Adrenal gland (tissue), 12 donors: ENCODE data around the gene ARID5A. TPM values are rescaled to one million over a fixed set of nuclear protein-coding genes. Genes with fewer than 3 reads are reported as not detected.

Source experiments
- DNase-seq, 7 donors: peaks; one replicate each; pipeline ENCODE4 v3.0.0-alpha.2; 2019 to 2020
- H3K27ac ChIP-seq, 5 donors: fragments of 200-600 bp; sonication (generic) in 4 of 5; 1 replicate in 3 of 5; 2 replicates in 2 of 5; pipeline versions ENCODE4 v1.5.1 to v1.8.0; 2016 to 2020; ENCODE audit warnings: mild to moderate bottlenecking in 1 of 5
- H3K27me3 ChIP-seq: fragments of 200-600 bp; 2 replicates; pipeline ENCODE4 v1.8.0; 2021
- H3K36me3 ChIP-seq, 2 donors: fragments of 200-600 bp; replicated peaks in 1 of 2; 1 replicate in 1 of 2; 2 replicates in 1 of 2; pipeline versions ENCODE4 v1.5.1 to v1.8.0; 2018 to 2022
- H3K4me1 ChIP-seq, 2 donors: fragments of 200-600 bp; replicated peaks in 1 of 2; 1 replicate in 1 of 2; 2 replicates in 1 of 2; pipeline versions ENCODE4 v1.5.1 to v1.8.0; 2018 to 2021
- H3K4me3 ChIP-seq, 4 donors: fragments of 200-600 bp; sonication (generic) in 3 of 4; one replicate each; pipeline ENCODE4 v1.5.1; 2016 to 2018
- H3K9me3 ChIP-seq, 3 donors: fragments of 200-600 bp; sonication (generic) in 1 of 3; replicated peaks in 1 of 3; 1 replicate in 2 of 3; 2 replicates in 1 of 3; pipeline versions ENCODE4 v1.5.1 to v1.8.0; 2016 to 2021
- CTCF ChIP-seq, 6 experiments: fragments of 450-650 bp in 4 of 6; fragments of 200-600 bp in 2 of 6; sonication (generic) in 1 of 6; IDR thresholded peaks; 1 replicate in 5 of 6; 2 replicates in 1 of 6; pipeline versions ENCODE4 v1.5.1 to v1.8.0; 2016 to 2021; ENCODE audit warnings: antibody characterized with exemption in 6 of 6, mild to moderate bottlenecking in 2 of 6, moderate library complexity in 1 of 6
- POLR2A ChIP-seq, 2 donors: fragments of 450-650 bp; IDR thresholded peaks; one replicate each; pipeline ENCODE4 v1.6.1; 2017; ENCODE audit warnings: antibody characterized with exemption in 2 of 2, mild to moderate bottlenecking in 2 of 2, moderate library complexity in 1 of 2
- WGBS, 4 donors: extraction: QIAGEN DNeasy Blood & Tissue Kit in 2 of 4; methylation state at CpG; one replicate each; pipeline versions ENCODE4 v1.1.5 to v1.1.7; 2013 to 2017; 5-methylcytosine and 5-hydroxymethylcytosine counted together
- intact Hi-C, 2 donors: fragments of 100-400 bp; cut with DNase I; formaldehyde crosslinking; loops; one replicate each; pipeline versions ENCODE4 v1.14.1 to v1.15.0; 2022 to 2023
- polyA plus RNA-seq, 3 donors: library from polyadenylated mRNA; stranded (reverse); fragments of 200-250 nt in 2 of 3; fragments of 350-450 nt in 1 of 3; fragmentation: Illumina TruSeq in 1 of 3; extraction: RNeasy Lipid Tissue Mini Kit (QIAGEN cat#74804) in 1 of 3; gene quantifications; one replicate each; pipeline ENCODE4 v1.2.3, GENCODE V29; 2013 to 2014
- total RNA-seq, 9 donors: library from RNA; depleted of rRNA in 4 of 9; stranded (reverse); fragments of >200 nt in 4 of 9; fragments of 120-200 nt in 1 of 9; fragmentation: NEBNext Ultra II Directional in 1 of 9; extraction: Animal tissue kit (Norgen Biotek cat#: 25700) in 1 of 9; gene quantifications; one replicate each; pipeline versions ENCODE4 v1.1.0 to v1.2.4, GENCODE V29; 2013 to 2023
- donor health status: healthy with polysubstance abuse.
- donor health status: Bipolar disorder and iron deficiency.
- donor health status: DM: yes; HTN: yes; CAD: no.
- donor health status: DM: no; HTN: no; CAD: no.
- donor health status: DM: no; HTN: no; CAD: no.
- donor health status: DM: yes; HTN: yes; CAD: no.

ARID5A gene
- total and polyA plus RNA-seq, 12 donors, result 0.94 to 39.6 (median 14.3) TPM

DNA sequence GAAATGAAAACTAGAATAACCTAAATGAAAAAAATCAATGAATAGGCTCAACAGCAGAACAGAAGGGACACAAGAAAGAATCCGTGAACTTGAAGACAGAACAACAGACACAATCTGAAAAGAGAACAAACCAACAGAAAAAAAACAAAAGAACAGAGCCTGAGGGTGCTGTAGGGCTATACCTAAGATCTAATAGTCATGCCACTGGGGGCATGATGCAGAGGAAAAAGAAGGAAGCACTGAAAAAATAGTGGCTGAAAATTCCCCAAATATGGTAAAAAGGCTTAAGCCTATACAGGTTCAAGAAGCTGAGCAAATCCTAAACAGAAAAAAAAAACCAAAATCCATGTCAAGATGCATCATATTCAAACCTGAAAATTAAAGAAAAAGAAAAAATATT, 51.3 kb downstream of the ARID5A start:
- H3K9me3 ChIP-seq, result no peaks in the 10 kb centered on the region
- 92 to 100% (median 97%) methylated on average over 1 of the region's 1 CpG for WGBS, 4 donors
- no peaks in the 10 kb centered on the region for H3K4me1 ChIP-seq
- no peak overlapping the region for H3K4me3 ChIP-seq
- no peak for TF ChIP-seq POLR2A (IDR thresholded peaks at IDR 0.05)
- TF ChIP-seq CTCF (IDR thresholded peaks at IDR 0.05), result no peak
- H3K36me3 ChIP-seq, result peaks cover 0 to 3% of the 10 kb centered on the region in 2 donors
- intact Hi-C loops, result no loop called here
- no peaks in the 10 kb centered on the region for H3K27me3 ChIP-seq
- no peak for DNase-seq
- no peak overlapping the region for H3K27ac ChIP-seq

DNA sequence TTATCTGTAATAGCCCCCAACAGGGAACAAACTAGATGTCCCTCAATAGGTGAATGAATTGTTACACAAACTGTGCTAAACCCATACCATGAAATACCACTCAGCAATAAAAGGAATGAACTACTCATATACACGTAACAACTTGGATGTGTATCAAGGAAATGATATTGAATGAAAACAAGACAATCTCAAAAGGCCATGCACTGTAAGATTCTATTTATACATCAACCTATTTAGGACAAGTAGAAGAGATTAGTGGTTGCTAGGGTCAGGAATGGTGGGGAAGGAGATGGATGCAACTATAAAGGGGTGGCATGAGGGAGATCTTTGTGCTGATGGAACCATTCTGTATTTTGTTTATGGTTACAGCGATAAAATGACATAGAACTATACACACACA, 54.5 kb downstream of the ARID5A start:
- H3K27me3 ChIP-seq, result no peaks in the 10 kb centered on the region
- peaks cover 0 to 35% of the 10 kb centered on the region in 2 donors for H3K36me3 ChIP-seq
- intact Hi-C loops, result no loop called here
- no peak overlapping the region for H3K27ac ChIP-seq
- H3K9me3 ChIP-seq, result no peaks in the 10 kb centered on the region
- TF ChIP-seq POLR2A (IDR thresholded peaks at IDR 0.05), result no peak
- no peak for TF ChIP-seq CTCF (IDR thresholded peaks at IDR 0.05)
- DNase-seq, result no peak
- no peaks in the 10 kb centered on the region for H3K4me1 ChIP-seq
- WGBS, 4 donors, result 81 to 89% (median 83%) methylated on average over 2 of the region's 2 CpGs
- H3K4me3 ChIP-seq, result no peak overlapping the region

DNA sequence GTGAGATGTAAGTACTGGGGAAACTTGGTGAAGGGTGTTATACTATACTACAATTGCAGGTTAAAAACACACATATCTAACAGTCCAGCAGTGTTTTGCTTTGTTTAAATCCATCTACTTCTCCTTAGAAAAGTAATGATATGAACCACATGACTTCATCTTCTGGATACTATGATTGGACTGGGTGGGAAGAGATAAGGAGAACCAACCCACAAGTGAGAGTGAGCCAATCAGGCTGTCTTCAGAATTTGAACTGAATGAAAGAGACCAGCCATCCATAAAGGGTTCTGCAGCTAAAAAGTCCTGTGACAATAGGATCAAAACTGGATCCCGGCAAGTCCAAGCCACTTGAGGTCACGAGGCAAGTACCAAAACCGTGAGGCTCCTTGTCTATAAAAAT, 54.9 kb downstream of the ARID5A start:
- H3K9me3 ChIP-seq, result no peaks in the 10 kb centered on the region
- intact Hi-C loops, result no loop called here
- no peaks in the 10 kb centered on the region for H3K4me1 ChIP-seq
- no peak overlapping the region for H3K27ac ChIP-seq
- 92 to 97% (median 94%) methylated on average over 3 of the region's 3 CpGs for WGBS, 4 donors
- H3K36me3 ChIP-seq, result peaks cover 0 to 37% of the 10 kb centered on the region in 2 donors
- no peak for DNase-seq
- no peak for TF ChIP-seq CTCF (IDR thresholded peaks at IDR 0.05)
- no peak overlapping the region for H3K4me3 ChIP-seq
- H3K27me3 ChIP-seq, result no peaks in the 10 kb centered on the region

GRCh38 chr2:96594282-96594681, 57.7 kb downstream of the ARID5A start:
- peaks cover 0 to 4% of the 10 kb centered on the region in 2 donors for H3K4me1 ChIP-seq
- 67 to 85% (median 81%) methylated on average over 3 of the region's 3 CpGs for WGBS, 4 donors
- H3K4me3 ChIP-seq, result no peak overlapping the region
- no peaks in the 10 kb centered on the region for H3K9me3 ChIP-seq
- H3K36me3 ChIP-seq, result peaks cover 0 to 44% of the 10 kb centered on the region in 2 donors
- intact Hi-C loops, result no loop called here
- no peak overlapping the region for H3K27ac ChIP-seq
- no peaks in the 10 kb centered on the region for H3K27me3 ChIP-seq
- TF ChIP-seq POLR2A (IDR thresholded peaks at IDR 0.05) (no peak), CTCF (IDR thresholded peaks at IDR 0.05) (no peak)
- no peak for DNase-seq
